Stimulated activated CD8-positive, alpha-beta memory T cell treated with anti-CD3 and anti-CD28 coated beads, Interleukin-2, amount 100 ng/mL, for 48 hours (primary cell): ENCODE data around the gene PCDHGA3.
"Not testable (repeated sequence)": the region's sequence is repeated elsewhere in the genome, so short reads cannot be mapped to it uniquely, and the experiment has no call there.

Source experiments
- DNase-seq, 2 donors: peaks; one replicate each; pipeline ENCODE4 v3.0.0-alpha.2; 2020; ENCODE audit warnings: low read depth in 2 of 2

The PCDHGA3 gene

GRCh38 chr5:141346017-141346416, 2.4 kb downstream of the PCDHGA3 start:
- DNase-seq = not testable (repeated sequence)

- no peak for DNase-seq
These were observed 6.4 kb downstream of the PCDHGA3 start, which contains the start of gene PCDHGB1 for GRCh38 chr5:141349917-141350619. PCDHGB1 (plus strand) TSS chr5:141350099; CDS start chr5:141350261, 162 bp downstream.

GRCh38 chr5:141351591-141351990, 8.0 kb downstream of the PCDHGA3 start:
- DNase-seq = no peak

- DNase-seq = no peak
These were observed 11.4 kb downstream of the PCDHGA3 start, which contains the start of gene PCDHGA4 for GRCh38 chr5:141354900-141355469. PCDHGA4 (plus strand) TSS chr5:141355021; CDS start chr5:141355108, 87 bp downstream.

- no peak for DNase-seq
These were observed 12.0 kb downstream of the PCDHGA3 start for GRCh38 chr5:141355641-141356040.

- DNase-seq = no peak
These were observed 12.5 kb downstream of the PCDHGA3 start for GRCh38 chr5:141356133-141356532.

- DNase-seq = no peak
These were observed 13.3 kb downstream of the PCDHGA3 start for GRCh38 chr5:141356950-141357349.

GRCh38 chr5:141359790-141360426, 16.3 kb downstream of the PCDHGA3 start, which contains the start of gene PCDHGB2:
PCDHGB2 (plus strand) TSS chr5:141359994; CDS start chr5:141360136, 142 bp downstream.
- DNase-seq = no peak

GRCh38 chr5:141360685-141361084, 17.1 kb downstream of the PCDHGA3 start:
- no peak for DNase-seq

GRCh38 chr5:141362719-141363118, 19.1 kb downstream of the PCDHGA3 start:
- DNase-seq = no peak

GRCh38 chr5:141363952-141364660, 20.5 kb downstream of the PCDHGA3 start, which contains the start of gene PCDHGA5:
PCDHGA5 (plus strand) TSS chr5:141364162; CDS start chr5:141364331, 169 bp downstream.
- no peak for DNase-seq

- no peak for DNase-seq
These were observed 22.6 kb downstream of the PCDHGA3 start for GRCh38 chr5:141366016-141366896.

GRCh38 chr5:141369994-141370848, 26.6 kb downstream of the PCDHGA3 start, which contains the start of gene PCDHGB3:
PCDHGB3 (plus strand) TSS chr5:141370242; CDS start chr5:141370395, 153 bp downstream.
- no peak for DNase-seq

GRCh38 chr5:141371572-141372475, 28.2 kb downstream of the PCDHGA3 start:
- no peak for DNase-seq

GRCh38 chr5:141373673-141374317, 30.2 kb downstream of the PCDHGA3 start, which contains the start of gene PCDHGA6:
PCDHGA6 (plus strand) TSS chr5:141373891; CDS start chr5:141374084, 193 bp downstream.
- DNase-seq = no peak

GRCh38 chr5:141374627-141375026, 31.0 kb downstream of the PCDHGA3 start:
- DNase-seq = no peak

GRCh38 chr5:141375444-141376155, 32.0 kb downstream of the PCDHGA3 start:
- not testable (repeated sequence) for DNase-seq
